GM12878 (cell line): ENCODE results near the gene NTN1.

Source experiments
- NFYB ChIP-seq: IDR thresholded peaks from 2 replicates; pipeline ENCODE4 v1.6.1; 2011; ENCODE audit warnings: low read depth, mild to moderate bottlenecking, low read length, improper control_type of control experiment, moderate library complexity; ENCODE audit not compliant: insufficient read depth
- TF ChIP-seq, protein P1 (sequence below): fragments of 450-650 bp; IDR thresholded peaks from 2 replicates; pipeline ENCODE4 v1.6.1; 2016; ENCODE audit warnings: mild to moderate bottlenecking, moderate library complexity, borderline replicate concordance

DNA sequence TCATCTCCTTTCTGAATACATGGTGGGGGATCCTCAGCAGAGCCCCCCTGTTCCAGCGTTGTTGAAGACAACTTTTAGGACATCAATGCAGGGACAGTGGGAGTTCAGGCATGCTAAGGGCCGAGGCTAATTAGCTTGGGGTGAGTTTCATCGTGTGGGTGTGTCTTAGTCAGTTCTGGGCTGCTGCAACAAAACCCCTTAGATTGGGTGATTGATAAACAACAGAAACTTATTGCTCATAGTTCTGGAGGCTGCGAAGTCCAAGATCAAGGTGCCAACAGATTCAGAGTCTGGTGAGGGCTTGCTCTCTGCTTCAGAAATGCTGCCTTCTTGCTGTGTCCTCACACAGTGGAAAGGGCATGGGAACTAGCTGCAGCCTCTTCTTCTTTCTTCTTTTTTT, 214.0 kb downstream of the NTN1 start:
- TF ChIP-seq, protein P1, sequence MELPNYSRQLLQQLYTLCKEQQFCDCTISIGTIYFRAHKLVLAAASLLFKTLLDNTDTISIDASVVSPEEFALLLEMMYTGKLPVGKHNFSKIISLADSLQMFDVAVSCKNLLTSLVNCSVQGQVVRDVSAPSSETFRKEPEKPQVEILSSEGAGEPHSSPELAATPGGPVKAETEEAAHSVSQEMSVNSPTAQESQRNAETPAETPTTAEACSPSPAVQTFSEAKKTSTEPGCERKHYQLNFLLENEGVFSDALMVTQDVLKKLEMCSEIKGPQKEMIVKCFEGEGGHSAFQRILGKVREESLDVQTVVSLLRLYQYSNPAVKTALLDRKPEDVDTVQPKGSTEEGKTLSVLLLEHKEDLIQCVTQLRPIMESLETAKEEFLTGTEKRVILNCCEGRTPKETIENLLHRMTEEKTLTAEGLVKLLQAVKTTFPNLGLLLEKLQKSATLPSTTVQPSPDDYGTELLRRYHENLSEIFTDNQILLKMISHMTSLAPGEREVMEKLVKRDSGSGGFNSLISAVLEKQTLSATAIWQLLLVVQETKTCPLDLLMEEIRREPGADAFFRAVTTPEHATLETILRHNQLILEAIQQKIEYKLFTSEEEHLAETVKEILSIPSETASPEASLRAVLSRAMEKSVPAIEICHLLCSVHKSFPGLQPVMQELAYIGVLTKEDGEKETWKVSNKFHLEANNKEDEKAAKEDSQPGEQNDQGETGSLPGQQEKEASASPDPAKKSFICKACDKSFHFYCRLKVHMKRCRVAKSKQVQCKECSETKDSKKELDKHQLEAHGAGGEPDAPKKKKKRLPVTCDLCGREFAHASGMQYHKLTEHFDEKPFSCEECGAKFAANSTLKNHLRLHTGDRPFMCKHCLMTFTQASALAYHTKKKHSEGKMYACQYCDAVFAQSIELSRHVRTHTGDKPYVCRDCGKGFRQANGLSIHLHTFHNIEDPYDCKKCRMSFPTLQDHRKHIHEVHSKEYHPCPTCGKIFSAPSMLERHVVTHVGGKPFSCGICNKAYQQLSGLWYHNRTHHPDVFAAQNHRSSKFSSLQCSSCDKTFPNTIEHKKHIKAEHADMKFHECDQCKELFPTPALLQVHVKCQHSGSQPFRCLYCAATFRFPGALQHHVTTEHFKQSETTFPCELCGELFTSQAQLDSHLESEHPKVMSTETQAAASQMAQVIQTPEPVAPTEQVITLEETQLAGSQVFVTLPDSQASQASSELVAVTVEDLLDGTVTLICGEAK = no peak
- TF ChIP-seq NFYB = no peak
